HG03095 (cell line): ENCODE results near the gene RASD2.

Source experiments
- ATAC-seq: cut with Tn5 transposase; IDR thresholded peaks from one replicate; pipeline ENCODE4 v1.9.1; 2021; ENCODE audit warnings: moderate library complexity; ENCODE audit not compliant: unreplicated experiment

RASD2 gene

GRCh38 chr22:35558719-35559118, 18.1 kb downstream of the RASD2 start:
- ATAC-seq: no peak

GRCh38 chr22:35559354-35560005, 18.8 kb downstream of the RASD2 start:
- no peak for ATAC-seq

DNA sequence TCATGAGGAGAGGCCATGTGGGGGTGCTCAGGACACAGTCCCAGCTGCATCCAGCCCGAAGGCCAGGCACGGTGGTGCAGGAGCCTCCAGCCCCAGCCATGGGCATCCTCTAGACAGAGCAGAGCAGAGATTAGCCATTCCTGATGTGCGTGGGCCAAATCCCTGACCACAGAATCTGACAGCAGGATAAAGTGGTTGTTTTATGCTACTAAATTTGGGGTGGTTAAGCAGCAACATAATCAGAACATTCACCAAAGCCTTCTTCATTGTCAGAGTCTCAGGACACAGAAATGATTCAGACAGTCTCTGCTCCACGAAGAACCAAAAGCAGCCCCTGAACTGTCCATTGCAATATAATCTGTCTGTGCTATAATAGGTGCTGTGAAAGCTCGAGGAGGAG, 19.7 kb downstream of the RASD2 start:
- ATAC-seq: no peak

DNA sequence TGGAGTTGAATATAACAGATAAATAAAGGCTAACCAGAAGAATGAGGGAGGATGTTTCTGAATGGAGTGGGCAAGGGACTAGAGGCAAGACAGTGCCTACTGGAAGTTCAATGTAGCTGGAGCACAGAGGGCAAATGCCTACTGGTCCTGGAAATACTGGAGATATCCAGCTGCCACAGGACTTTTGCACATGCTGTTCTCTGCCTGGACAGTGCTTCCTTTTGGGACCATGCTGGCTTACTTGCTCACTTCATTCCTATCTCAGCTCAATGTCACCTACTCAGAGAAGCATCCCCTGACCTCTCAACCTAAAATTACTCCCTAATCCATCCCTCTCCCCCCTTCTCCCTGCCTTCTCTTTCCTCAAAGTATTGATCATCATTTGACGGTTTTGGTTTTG, 20.2 kb downstream of the RASD2 start:
- ATAC-seq: no peak

DNA sequence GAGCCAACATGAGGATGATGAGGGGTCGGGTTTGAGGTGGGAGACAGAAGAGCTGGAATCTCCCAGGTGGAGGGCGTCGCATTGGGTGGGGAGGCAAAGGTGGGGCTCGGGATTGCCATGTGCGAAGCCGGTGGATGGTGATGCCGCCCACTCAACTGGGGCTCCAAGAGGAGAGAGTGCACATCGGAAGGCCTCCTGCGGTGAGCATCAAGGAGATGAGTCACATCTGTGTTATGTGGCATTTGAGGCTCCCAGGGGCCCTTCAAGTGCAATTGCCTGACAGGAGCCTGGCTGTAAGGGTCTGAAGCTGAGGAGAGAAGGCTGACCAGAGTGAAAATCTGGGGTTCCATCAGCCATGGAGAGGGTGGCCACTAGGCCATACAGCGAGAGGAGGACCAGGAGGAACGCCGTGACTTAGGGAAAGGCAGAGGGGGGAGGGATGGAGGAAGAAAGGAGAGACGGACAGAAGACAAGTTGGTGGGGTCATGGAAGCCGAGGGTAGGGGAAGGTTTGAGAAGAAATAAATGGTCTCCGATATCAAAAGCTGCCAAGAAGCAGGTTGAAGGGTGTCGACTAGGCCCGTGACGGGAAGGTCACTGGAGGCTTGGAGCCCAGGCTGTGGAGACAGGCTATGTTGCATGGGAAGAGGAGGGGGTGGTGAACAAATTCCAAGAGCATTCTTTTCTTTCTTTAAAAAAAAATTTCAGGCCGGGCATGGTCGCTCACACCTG, 21.3 kb downstream of the RASD2 start:
- ATAC-seq: no peak

DNA sequence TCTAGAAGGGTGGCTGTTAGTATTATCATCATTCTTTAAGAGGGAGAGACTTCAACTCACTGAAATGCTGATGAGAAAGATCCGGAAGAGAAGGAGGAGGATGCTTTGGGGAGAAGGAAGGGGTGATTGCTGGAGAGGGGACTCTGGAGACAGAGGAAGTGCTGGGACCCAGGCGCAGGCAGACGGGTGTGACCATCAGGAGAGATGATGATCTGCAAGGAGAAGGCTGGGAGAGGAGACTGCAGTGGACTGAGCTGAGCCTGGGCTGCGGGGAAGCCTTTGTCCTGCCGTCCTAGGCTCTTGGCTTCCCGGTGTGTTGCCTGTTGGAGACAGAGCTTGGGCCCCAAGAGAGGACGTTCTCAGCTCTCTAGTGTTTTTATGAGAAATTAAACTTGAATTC, 22.6 kb downstream of the RASD2 start:
- no peak for ATAC-seq

DNA sequence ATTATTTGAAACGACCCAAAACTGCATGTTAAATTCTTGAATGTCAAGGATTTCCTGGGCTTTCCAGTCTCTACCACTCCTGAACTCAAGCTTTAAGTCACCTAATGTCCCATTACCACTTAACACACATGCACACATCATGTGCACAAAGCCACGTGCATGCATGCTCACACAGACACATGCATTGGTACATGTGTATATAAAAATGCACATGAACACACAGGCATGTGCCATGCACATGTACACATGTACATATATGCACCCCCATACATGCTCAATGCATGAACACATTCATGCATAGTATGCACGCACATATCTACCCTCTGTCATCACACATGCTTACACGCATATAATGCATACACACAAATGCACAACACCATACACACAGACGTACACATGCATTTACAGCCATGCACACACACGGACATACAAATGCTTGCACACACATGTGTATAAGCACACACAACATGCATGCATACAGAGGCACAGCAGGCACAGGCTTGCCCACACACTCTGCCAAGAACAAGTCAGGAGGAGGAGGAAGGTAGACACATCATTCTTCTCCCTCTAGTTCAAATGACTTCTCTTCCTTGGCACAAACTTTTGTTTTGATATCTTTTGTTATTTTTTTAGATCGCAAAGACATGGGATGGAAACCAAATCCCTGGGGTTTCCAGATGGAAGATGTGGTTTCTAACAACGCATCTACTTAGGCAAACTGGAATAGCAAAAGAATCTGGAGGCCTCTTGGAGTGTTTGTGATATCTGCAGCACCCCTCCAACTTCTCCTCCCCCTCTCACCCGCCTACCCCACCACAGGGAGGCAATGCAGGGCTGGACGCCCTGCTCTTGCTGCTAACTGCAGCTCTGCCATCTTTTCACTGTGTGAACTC, 24.6 kb downstream of the RASD2 start:
- no peak for ATAC-seq

DNA sequence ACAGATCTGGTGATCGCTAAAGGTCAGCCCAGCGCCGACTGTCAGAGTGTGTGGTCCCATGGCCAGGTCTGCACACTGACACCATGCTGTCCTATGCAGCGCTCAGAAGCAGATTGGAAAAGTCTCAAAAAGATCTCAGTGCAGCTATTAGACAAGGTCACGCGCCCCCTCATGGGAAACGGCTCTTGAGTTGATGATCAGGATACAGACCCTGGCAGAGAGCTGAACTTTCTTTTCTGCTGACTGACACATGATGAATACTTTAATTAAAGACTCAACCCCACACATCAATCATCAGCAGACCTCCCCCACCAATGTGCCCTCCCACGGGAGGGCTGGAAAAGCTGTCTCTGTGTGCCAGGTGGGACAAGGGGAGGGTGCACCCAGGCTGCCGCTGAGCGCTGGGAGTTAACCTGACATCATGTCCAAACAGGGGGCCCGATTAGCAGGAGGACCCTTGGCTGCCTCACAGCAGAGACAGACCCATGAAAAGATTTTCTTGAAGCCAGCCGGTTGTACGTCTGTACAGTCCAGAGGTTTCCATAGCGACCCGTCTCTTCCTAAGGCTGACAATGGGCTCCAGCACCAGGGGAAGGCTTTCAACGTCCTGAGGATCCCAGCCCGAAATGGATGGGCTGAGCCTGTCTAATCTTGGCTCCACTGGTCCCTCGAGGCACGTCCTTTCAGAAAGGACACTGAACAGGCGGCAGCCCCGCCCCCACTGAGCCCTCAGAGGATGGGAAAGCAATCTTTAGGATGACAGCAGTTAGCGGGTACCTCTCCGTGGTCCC, 26.9 kb downstream of the RASD2 start:
- ATAC-seq: no peak

DNA sequence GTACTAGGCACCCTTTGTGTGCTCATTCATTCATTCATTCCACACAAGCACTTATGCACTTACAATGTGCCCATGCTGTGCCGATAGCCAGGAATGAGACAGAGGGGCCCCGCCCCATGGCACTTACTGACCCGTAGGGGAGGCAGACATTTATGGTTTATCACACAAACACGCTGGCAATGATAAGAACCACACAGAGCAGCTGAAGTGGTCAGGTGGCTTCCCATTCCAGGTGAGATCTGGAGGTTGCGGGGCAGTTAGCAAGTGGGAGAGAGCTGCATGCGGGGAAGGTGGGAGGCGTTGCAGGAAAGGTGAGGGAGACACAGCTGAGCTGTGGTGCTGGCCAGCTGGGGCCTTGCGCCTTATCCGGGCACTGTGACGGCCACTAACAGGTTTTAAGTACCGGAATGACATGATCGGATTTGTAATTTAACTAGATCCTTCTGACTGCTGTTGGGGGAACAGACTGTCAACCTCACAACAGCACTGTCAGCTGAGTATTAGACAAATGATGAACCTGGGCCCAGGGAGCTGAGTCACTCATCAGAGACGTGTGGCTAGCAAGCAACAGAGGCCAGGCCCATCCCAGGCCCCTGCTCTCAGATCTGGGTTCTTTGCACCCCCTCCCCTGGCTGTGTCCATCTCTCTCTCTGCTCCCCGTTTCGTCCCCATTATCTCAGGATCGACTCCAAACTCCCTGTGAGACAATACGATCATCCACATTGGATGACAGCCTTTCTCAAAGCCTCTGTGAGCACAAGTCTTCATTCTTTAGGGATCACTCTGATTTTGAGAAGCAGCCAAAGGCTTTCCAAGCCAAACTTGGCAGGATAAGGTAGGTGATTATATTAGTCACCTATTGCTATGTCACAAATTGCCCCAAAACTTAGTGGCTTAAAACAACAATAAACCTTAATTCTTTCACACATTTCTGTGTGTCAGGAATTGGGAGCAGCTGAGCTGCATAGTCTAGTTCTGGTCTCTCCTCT, 28.4 kb downstream of the RASD2 start:
- ATAC-seq: no peak

DNA sequence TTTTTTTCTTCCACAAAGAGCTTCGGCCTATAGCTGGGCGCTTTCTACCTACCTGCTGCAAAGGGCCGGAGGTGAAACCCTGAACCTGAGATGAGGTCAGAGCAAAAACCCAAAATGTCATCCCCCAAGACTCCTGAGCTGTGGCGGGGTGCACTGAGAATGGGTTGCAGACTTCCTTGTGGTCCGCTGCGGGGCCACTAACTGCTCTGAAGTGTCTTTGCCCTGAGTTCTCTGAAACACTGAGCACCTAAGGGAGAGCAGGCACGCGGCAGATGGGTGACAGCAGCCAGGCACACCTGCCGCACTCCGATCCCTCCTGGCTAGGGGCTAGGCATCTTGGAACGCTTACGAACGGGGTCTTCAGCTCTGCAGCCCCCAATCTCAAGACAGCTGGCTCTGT, 29.3 kb downstream of the RASD2 start:
- ATAC-seq: no peak

DNA sequence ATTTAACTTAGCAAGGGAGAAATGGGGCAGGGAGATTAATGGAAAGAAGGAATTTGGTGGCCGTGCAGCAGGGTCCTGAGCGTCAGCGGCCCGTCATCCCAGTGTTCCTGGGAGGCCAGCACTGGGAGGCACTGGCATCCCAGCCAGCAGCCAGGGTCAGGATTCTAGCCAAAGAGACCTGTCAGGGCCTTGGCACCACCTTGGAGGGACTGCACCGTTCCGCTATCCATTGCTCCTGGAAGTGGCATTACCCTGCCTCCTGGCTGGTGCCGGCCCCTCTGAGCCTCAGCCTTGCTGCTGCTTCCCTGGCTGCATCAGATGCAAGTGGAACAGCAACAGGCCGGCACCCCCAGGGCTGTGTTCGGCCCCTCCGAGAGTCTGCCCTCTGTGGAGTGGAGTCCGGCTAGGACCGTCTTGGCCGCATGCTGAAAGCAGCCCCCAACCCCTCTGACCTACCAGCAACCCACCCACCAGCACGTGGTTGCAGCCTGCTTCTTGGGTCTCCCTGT, 30.1 kb downstream of the RASD2 start:
- no peak for ATAC-seq

DNA sequence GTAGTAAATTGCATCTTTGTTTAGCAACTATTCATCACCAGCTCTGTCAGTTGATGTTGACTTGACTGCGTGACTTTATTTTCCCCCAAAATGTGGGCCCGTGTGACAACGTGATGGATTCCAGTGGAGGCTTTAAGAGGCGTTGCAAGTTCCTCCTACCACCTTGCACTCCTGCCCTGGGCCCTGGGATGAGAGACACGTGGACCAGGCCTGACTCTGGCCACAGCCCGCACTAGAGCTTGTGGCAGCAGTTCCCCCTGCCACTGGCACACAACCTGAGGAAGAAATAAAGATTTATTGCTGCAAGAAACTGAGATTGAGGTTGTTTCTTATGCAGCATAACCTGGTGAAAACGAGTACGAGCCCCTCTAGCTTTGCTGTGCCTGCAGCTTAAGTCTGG, 31.9 kb downstream of the RASD2 start:
- ATAC-seq: no peak

- ATAC-seq: no peak
Observed at GRCh38 chr22:35575116-35575748, 34.6 kb downstream of the RASD2 start.

DNA sequence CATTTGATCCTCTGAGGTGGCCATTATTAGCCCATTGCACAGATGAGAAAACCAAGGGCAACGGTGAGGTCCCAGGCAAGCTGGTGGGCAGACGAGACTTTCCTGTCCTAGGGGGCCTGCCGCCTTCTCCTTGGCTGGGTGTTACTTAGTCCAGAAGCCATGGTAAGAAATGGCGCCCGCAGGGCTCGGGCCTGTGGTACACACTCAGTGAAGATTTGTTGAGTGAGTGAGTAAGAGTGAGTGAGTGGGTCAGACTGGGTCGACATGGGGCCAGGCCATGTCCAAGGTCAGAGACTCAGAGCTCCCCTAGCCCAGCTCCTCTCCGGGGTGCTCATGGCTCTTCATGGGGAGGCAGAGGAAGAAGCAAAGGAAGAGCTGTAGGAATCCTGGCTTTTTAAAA, 36.0 kb downstream of the RASD2 start:
- ATAC-seq: no peak

- ATAC-seq: no peak
Observed at GRCh38 chr22:35577799-35578659, 37.4 kb downstream of the RASD2 start.

- ATAC-seq: no peak
Observed at GRCh38 chr22:35578836-35579575, 38.4 kb downstream of the RASD2 start.

DNA sequence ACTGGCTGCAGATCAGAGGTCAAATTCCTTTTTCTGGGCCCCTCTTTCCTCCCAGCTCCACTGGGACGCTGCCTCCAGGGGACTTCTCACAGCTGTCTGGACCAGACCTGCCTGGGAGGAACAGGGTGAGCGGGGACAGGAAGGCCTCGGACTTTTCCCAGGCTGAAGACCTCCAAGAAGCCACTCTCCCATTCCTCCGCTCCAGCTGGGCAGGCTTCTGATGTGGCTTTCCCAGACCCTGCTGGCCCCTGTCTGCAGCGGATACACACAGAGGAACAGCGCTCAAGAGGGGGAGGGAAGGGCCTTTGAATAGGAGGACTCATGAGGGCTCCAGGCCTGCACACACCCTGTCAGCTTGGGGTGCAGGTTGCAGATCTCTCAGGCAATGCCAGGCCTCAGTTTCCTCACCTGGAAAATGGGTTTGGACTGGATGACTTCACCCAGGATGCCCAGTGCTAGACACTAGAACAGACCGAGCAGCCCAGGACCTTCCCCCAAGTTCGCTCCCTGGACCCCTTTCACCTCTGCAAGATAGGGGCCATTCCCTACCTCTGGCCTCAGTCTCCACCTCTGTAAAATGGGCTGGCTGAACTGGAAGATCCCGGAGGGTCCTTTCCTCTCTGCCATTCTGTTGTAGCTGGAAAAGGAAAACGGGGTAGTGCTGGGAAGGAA, 39.9 kb downstream of the RASD2 start:
- no peak for ATAC-seq
